Nephron (organoid): ENCODE measurements around the gene TMEM259.
A peak's percentile ranks its signal among the peaks of the same experiment; 100 is the strongest.

Source experiments
- H3K27ac Mint-ChIP-seq, 3 experiments: 2 replicates each; pipeline ENCODE4 v1.8.0; 2020; ENCODE audit warnings: mixed read lengths in 3 of 3, mild to moderate bottlenecking in 2 of 3, moderate library complexity in 1 of 3
- H3K27me3 Mint-ChIP-seq: 2 replicates; pipeline ENCODE4 v1.8.0; 2021; ENCODE audit warnings: low read depth, mild to moderate bottlenecking, moderate library complexity, mixed read lengths
- H3K36me3 Mint-ChIP-seq: 2 replicates; pipeline ENCODE4 v1.8.0; 2020; ENCODE audit warnings: low read depth, mixed read lengths
- H3K4me1 Mint-ChIP-seq: 2 replicates; pipeline ENCODE4 v1.8.0; 2020; ENCODE audit warnings: mixed read lengths
- H3K4me3 Mint-ChIP-seq, 3 experiments: 2 replicates each; pipeline ENCODE4 v1.8.0; 2020; ENCODE audit warnings: mild to moderate bottlenecking in 3 of 3, mixed read lengths in 3 of 3, moderate library complexity in 2 of 3
- H3K9me3 Mint-ChIP-seq: 2 replicates; pipeline ENCODE4 v1.8.0; 2020; ENCODE audit warnings: mixed read lengths
- CTCF ChIP-seq, 3 experiments: fragments of 200-600 bp; sonication (generic); IDR thresholded peaks; one replicate each; pipeline ENCODE4 v1.5.0; 2021; ENCODE audit warnings: antibody characterized with exemption in 3 of 3; ENCODE audit not compliant: unreplicated experiment in 3 of 3

Gene TMEM259

DNA sequence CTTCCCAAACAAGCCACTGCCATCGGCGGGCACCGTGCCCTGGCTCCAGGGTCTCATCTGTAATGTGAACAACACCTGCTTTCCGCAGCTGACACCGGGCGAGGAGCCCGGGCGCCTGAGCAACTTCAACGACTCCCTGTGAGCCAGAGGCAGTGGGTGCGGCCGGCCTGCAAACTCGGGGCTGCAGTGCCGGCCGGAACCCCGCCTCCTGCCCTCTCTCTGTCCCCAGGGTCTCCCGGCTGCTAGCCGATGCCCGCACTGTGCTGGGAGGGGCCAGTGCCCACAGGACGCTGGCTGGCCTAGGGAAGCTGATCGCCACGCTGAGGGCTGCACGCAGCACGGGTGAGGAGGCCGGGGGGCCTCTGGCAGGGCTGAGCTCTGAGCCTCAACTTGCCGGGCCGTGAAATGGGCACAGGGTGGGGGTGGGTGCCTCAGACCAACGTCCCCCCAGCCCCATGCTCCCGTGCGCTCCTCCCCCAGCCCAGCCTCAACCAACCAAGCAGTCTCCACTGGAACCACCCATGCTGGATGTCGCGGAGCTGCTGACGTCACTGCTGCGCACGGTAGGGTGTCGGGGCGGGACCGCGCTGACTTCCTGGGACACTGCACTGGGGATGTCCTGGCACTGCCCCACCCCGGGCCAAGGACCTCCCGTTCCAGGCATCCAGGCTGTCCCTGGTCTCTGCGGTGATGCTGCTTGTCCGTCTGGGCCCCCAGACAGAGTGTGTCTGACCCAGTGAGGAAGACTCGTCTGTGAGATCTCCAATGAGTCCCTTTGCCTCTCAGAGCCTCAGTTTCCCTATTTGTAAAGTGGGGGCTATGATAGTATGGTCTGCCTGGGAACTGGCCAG lies 21.1 kb upstream of the TMEM259 start:
- Mint-ChIP-seq H3K4me3 (peak overlapping the region in 2 of 3 experiments; percentile 43 to 94), H3K9me3 (no peaks in the 10 kb centered on the region), H3K4me1 (peaks cover 25% of the 10 kb centered on the region), H3K36me3 (peaks cover 17% of the 10 kb centered on the region), H3K27me3 (no peaks in the 10 kb centered on the region), H3K27ac (no peak overlapping the region)
- no peak for TF ChIP-seq CTCF (IDR thresholded peaks at IDR 0.05; ENCODE audit: unreplicated experiment in 3 of 3)

DNA sequence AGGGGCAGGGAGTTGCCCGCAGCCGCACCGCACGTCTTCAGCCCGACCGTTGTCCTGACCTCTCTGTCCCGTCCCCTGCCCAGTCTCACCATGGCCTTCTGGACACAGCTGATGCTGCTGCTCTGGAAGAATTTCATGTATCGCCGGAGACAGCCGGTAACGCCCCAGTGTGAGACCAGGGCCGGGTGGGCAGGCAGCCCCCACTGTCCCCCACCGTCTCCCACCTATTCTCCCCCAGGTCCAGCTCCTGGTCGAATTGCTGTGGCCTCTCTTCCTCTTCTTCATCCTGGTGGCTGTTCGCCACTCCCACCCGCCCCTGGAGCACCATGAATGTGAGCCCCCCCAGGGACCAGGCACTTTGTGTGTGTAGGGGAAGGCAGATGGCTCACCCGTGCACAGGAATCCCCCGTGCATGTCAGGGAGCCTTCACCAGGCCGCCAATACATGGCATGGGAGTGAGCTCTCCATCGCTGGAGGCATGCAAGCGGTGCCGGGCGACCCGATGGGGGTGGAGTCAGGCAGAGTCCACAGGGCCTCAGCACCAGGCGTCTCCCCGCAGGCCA lies 20.4 kb upstream of the TMEM259 start:
- H3K4me3 Mint-ChIP-seq = peak overlapping the region; percentile 89 to 94 (median 91)
- peaks cover 25% of the 10 kb centered on the region for H3K4me1 Mint-ChIP-seq
- peak overlapping the region in 1 of 3 experiments; percentile 35 for H3K27ac Mint-ChIP-seq
- TF ChIP-seq CTCF (IDR thresholded peaks at IDR 0.05; ENCODE audit: unreplicated experiment in 3 of 3) = no peak
- peaks cover 21% of the 10 kb centered on the region for H3K36me3 Mint-ChIP-seq
- no peaks in the 10 kb centered on the region for H3K9me3 Mint-ChIP-seq
- H3K27me3 Mint-ChIP-seq = no peaks in the 10 kb centered on the region

GRCh38 chr19:1040476-1041271 lies 19.8 kb upstream of the TMEM259 start:
- Mint-ChIP-seq H3K4me3 (peak overlapping the region; percentile 89 to 94 (median 91)), H3K27ac (peak overlapping the region in 1 of 3 experiments; percentile 35), H3K36me3 (peaks cover 27% of the 10 kb centered on the region), H3K9me3 (no peaks in the 10 kb centered on the region), H3K4me1 (peaks cover 25% of the 10 kb centered on the region), H3K27me3 (no peaks in the 10 kb centered on the region)
- no peak for TF ChIP-seq CTCF (IDR thresholded peaks at IDR 0.05; ENCODE audit: unreplicated experiment in 3 of 3)

- Mint-ChIP-seq H3K4me3 (peak within 1 kb of the TSS; percentile 89 to 94 (median 91)), H3K36me3 (peaks cover 32% of the 10 kb centered on the region), H3K4me1 (peaks cover 25% of the 10 kb centered on the region), H3K27me3 (no peaks in the 10 kb centered on the region), H3K9me3 (no peaks in the 10 kb centered on the region), H3K27ac (peak within 1 kb of the TSS in 2 of 3 experiments; percentile 35 to 68)
- no peak for TF ChIP-seq CTCF (IDR thresholded peaks at IDR 0.05; ENCODE audit: unreplicated experiment in 3 of 3)
These were observed 18.9 kb upstream of the TMEM259 start, which contains the start of gene ABCA7 for GRCh38 chr19:1039646-1040475. Gene ABCA7 (plus strand): TSS chr19:1040107. CDS start chr19:1041362, 1,255 bp downstream.

GRCh38 chr19:1038978-1039645 lies 18.2 kb upstream of the TMEM259 start:
- no peak for TF ChIP-seq CTCF (IDR thresholded peaks at IDR 0.05; ENCODE audit: unreplicated experiment in 3 of 3)
- Mint-ChIP-seq H3K36me3 (peaks cover 32% of the 10 kb centered on the region), H3K4me3 (peak overlapping the region; percentile 89 to 94 (median 91)), H3K9me3 (no peaks in the 10 kb centered on the region), H3K4me1 (peaks cover 25% of the 10 kb centered on the region), H3K27me3 (no peaks in the 10 kb centered on the region), H3K27ac (peak overlapping the region in 1 of 3 experiments; percentile 68)
